IPS DF 19.7 (cell line): Measurements from ENCODE around the gene ZFP36L1.

ENCODE experiments used
- DNase-seq: peaks from one replicate; pipeline ENCODE4 v3.0.0-alpha.2; 2013; ENCODE audit warnings: low read depth, low spot score

ZFP36L1 gene, protein sequence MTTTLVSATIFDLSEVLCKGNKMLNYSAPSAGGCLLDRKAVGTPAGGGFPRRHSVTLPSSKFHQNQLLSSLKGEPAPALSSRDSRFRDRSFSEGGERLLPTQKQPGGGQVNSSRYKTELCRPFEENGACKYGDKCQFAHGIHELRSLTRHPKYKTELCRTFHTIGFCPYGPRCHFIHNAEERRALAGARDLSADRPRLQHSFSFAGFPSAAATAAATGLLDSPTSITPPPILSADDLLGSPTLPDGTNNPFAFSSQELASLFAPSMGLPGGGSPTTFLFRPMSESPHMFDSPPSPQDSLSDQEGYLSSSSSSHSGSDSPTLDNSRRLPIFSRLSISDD

DNA sequence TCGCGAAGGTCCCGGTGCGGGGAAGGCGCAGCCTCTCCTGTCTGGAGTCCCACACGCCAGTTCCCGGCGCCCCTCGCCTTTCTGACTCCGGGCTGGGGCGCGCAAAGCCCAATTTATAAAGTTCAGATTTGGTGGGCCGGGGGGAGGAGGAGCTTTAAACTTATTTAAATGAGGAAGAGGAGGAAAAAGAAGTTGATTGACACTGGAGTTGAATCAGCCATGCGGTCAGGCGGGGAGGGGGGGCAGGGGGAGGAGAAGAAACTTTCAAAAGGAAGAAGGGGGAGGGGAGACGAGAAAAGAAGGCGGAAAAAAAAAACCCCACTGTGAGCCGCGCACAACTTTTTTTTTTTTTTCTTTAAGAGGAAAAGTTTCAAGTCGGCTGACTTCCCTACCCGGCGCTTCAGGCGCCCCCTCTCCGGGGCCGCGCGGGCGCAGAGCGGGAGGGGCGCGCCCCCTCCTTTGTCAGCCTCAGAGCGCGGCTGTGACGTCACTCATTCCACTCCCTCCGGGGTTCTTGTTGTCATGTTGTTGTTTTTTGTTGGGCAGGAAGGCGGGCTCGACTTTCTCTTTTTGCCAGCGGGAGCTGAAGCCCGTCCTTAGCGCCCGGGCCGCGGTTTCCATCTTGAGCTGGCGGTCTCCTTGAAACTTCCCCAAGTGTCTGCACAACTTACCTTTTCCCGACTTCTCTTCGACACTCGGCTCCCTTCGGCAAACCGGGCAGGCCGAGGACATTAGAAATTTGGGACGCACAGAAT lies at the start of gene ZFP36L1:
ZFP36L1 (minus strand) TSS at position 89 of the 755 bp plus-strand sequence. CDS start 129 bp downstream, outside the sequence.
- peak; percentile 91 for DNase-seq

DNA sequence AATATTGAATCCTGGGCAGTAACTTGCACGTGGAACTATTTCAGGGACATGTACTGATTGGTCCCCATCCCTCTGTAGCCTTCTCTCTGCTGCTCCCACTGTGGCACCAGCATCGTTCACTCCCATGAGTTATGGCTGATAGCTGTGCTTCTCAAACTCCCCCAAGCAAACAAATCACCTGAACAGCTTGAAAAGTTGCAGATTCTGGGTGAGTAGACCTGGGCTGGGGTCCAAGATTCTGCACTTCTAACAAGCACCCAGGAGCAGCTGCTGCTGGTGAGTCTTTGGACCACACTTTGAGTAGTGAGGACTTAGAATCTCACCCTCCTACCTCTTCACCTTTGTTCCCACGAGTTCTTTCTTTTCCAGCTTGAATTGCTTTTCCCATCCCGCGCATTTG lies 49.4 kb upstream of the ZFP36L1 start:
- DNase-seq, result no peak

DNA sequence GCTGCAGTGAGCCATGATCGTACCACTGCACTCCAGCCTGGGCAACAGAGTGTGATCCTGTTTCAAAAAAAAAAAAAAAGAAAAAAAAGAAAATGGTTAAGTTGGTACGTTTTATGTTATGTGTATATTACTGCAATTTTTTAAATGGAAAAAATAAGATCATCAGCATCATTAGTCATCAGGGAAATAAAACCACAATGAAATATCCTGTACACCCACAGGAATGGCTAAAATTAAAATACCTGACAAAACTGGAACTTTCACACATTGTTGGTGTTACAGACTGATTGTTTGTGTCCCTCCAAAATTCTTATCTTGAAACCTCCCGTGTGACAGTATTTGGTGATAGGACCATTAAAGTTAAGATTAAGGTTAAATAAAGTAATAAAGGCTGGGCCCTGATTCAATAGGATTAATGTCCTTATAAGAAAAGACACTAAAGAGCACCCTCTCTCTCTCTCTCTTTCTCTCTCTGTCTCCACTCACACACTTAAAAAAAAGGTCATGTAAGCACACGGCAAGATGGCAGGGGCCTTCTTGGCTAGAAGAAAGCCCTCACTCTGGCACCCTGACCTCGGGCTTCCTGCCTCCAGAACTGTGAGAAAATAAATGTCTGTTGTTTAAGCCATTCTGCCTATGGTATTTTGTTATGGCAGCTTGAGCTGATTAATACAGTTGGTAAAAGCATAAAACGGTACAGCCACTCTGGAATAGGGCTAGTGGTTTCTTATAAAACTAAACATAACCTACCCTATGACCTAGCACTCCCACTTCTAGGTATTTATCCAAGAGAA lies 48.3 kb upstream of the ZFP36L1 start:
- no peak for DNase-seq

DNA sequence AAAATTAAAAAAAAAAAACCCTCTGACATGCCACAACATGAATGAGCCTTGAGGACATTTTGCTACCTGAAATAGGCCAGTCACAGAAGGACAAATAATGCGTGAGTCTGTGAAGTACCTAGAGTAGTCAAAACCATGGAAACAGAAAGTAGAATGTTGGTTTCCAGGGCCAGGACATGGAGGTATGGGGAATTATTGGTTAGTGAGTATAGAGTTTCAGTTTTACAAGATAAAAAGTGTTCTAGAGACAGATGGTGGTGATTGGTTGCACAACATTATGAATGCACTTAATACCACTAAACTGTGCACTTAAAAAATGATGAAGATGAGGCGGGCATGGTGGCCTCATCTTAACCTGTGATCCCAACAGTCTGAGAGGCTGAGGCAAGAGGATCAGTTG lies 47.6 kb upstream of the ZFP36L1 start:
- DNase-seq, result no peak

DNA sequence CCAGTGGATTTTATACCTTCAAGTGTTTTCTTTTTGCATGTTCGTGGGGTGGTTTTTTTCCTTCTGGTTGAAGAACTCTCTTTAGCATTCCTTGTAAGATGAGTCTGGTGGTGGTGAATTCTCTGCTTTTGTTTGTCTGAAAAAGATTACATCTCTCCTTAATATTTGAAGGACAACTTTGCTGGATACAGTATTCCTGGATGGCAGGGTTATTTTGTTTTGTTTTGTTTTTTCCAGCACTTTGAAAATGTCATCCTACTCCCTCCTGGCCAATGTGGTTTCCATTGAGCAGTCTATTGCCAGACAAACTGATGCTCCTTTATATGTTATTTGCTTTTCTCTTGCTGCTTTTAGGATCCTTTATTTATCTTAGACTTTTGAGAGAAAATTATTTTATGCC lies 43.2 kb upstream of the ZFP36L1 start:
- no peak for DNase-seq

DNA sequence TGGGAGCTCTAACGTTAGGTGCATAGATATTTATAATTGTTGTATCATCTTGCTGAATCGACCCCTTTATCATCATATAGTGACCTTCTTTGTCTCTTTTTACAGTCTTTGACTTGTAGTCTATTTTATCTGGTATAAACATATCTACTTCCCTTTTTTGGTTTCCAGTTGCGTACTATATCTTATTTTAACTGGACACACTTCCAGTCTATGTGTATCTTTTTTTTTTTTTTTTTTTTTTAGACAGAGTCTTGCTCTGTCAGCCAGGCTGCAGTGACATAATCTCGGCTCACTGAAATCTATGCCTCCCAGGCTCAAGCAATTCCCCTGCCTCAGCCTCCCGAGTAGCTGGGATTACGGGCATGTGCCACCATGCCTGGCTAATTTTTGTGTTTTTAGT lies 41.9 kb upstream of the ZFP36L1 start:
- DNase-seq, result no peak

DNA sequence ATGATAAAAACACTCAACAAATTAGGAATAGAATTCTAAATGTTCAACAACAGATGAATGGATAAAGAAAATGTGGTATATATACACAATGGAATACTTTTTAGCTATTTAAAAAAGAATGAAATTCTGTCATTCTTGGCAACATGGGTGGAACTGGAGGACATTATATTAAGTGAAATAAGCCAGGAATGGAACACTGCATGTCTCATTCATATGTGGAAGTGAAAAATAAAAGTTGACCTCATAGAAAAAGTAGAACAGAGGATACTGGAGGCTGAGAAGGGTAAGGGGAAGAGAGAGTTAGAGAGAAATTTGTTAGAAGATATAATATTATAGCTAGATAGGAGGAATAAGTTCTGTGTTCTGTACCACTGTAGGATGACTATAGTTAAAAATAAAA lies 35.8 kb upstream of the ZFP36L1 start:
- no peak for DNase-seq

DNA sequence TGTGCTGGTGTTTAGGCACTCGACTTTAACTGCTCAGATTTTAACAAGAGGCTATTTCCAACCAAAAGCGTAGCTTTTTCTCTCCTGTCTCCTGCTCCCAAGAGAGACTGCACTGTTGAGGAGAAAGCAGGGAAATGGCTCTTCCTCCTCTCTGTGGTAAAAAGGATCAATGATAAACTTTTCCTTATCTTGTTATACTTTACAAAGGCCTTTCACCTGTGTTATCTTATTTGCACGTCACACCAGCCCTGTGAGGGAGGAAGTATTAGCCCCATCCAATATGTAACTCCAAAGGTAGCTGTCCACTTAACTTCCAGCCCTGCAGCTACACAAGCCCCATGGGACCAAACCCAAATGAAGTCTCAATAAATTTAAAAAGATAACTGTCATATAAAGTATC lies 32.9 kb upstream of the ZFP36L1 start:
- DNase-seq, result no peak

DNA sequence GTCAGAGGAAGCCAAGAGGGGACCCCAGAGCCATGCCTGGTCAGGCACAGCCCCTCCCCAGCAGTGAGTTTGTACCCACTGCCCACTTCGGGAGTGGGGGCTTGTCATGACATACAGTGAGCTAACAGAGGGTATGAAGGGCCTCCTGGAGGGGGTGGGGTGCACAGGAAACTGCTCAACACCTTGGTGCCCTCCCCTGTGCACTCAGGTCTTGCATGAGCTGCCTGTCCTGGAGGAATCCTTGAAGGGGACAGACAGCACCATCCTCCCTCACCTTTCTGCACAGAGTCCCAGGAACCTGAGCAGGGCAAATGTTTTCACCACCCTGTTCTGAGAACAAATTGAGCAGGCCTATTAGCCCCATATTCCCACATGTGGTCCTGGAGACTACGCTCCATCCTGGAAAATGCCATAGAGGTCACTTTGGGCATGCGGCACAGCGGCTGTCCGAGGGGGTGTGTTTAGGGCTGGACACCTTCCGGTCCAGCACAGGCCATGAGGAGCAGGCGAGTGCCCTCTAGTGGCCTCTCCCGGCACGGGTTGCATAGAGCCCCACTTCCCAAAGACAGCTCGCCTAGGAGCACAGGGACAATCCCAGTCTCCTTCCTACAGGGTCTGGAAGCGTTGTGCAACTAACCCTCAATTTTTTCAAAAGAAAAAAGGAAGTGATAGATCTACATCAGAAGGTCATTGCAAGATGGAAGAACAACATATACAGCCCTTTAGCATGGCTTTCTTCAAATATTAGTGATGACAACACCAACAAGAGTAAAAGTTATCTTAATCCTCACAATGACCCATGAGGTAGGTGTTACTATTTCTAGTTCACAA lies 31.9 kb upstream of the ZFP36L1 start:
- DNase-seq, result no peak

DNA sequence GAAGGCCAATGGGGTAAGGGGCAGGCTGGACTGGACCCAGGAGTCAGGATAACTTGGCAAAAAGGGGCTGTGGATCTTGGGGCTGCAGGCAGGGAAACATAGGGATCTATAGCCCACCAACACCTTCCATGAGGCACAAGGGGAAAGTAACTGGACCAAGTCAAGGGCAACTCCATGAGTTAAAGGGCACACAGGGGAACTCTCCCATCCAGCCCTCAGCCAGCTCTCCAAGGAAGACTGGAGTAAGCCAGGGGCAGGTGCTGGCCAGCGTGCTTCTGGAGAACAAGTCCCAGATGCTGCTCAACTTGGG lies 31.3 kb upstream of the ZFP36L1 start:
- no peak for DNase-seq

DNA sequence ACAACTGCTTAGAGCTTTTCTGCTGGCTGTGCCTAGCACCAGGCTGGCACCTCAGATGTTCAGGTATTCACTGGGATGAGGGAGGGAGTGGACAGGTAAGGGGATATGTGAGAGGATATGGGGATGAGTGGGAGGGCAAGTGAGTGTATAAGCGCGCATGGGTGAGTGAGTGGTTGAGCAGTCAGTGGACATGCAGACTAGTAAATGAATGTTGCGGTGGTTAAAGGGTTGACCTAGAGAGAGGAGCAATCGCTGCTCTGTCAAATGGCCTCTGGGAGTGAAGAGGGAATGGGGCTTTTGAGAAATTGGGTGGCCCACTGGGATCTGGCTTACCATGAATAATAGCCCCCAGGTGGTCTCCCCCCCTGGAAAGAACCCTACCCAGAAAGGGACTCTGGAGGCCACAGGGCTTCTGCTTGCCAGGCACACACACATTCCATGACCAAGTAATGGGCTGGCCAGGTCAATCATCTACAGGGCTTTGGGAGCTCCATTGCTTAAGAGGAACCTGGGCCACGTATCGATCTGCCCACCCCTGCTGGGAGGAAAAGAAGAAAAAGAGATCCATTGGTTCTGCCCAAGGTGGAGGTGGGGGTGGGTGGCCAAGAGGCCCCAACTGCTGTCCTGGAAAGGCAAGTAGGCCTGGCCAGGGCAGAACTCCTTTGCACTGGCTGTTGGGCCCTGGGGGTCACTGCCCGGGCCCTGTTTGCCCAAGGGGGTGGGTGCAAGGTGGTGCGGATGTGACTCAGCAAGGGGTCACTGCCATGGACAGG lies 30.8 kb upstream of the ZFP36L1 start:
- no peak for DNase-seq

DNA sequence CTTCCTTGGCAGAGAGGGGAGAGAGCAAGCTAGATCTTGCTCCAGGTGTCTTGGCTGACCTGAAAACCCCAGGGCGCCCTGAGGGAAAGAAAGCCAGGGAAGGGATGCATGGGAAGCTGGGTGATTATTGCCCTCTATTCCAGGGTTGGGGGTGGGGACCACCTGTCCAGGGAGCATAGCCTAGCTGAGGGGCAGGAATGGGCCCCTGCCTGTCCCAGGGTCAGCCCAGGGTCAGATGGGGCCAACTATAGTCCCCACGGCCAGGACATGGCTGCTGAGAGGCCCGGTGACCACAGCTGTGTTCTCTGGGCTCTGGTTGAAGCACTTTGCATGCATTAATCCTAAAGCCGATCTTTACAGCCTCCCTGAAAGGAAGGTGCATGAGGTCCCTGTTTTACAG lies 30.1 kb upstream of the ZFP36L1 start:
- no peak for DNase-seq

DNA sequence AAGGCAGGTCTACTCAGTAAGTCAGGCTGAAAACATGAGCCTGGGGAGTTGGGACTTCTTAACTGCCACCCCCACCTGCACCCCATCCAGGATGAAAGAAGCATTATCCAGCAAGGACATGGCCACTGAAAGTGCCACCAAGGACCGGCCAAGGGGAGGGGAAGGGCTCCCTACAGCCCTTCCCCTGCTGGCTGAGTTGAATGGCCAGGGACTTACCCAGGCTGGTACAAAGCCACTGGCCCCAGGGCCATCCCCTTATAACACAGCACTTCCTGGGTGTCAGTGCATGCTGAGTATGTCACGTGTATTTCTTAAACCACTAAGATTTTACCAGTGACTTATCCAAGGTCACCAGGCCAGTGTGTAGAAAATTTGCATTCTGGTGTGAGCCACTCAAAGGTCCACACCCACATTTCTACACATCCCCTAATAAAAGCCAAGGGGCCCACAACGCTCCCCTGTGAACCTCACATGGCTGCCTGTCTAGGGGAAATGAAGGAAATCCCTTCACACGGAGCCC lies 29.3 kb upstream of the ZFP36L1 start:
- no peak for DNase-seq

DNA sequence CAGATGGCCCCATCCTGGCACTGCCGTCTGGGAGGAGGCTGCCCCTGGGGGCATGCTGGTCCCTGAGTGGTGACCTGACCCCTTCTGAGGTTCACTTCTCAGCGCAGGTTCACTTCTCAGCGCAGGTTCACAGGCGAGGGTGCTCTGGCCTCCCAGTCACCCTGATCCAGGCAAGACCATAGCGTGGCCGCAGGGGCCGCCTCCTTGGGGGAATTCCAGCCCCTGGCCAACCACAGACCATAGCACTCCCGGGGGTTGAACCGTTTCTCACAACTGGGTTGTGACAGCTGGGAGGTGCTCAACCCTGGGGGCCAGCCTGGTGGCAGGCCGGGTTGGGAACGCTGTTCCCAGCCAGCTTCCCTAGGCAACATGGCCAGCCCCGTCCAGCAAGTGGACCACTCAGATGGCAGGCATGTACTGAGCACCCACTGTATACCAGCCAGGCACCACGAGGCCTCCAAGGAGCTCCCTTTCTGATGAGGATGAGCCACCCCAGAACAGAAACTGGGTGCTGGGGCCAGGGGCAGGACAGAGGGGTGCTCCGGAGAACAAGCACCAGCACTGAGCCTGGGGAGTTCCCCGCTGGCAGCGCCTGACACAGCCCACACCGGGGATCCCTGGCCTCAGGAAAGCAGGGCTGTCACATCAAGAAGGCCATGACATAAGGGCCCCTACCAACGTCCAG lies 28.3 kb upstream of the ZFP36L1 start:
- DNase-seq, result no peak

DNA sequence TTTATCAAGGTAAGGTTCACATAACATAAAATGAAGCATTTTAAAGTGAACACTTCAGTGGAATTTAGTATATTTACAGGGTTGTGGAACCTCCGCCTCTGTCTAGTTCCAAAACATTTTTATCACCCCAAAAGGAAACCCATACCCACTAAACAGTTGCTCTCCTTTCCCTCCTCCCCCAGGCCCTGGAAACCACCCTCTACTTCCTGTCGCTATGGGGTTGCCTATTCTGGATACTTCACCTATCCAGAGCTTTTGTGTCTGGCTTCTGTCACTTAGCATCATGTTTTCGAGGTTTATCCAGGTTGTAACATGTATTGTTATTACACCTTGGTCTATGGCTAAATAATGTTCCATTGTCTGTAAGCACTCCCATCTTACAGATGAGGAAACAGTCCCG lies 27.7 kb upstream of the ZFP36L1 start:
- DNase-seq, result no peak

DNA sequence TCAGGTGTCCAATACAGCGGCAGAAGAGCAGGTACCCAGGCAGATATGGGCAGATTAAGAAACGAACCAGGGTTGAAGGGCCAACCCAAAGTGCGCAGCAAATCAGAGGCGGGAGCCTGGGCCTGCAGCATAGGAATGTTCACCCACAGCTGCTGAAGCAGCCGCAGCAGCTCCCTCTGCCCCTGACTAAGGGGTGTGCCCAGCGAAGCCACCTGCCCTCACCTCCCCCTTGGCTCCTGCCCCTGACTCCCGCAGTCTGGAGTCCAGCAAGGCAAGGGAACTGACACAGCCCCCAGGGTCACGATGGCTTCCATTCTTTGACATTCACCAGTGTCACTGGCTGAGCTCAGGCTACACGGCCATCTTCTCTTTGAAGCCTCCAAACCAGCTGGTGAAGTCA lies 27.3 kb upstream of the ZFP36L1 start:
- no peak for DNase-seq

DNA sequence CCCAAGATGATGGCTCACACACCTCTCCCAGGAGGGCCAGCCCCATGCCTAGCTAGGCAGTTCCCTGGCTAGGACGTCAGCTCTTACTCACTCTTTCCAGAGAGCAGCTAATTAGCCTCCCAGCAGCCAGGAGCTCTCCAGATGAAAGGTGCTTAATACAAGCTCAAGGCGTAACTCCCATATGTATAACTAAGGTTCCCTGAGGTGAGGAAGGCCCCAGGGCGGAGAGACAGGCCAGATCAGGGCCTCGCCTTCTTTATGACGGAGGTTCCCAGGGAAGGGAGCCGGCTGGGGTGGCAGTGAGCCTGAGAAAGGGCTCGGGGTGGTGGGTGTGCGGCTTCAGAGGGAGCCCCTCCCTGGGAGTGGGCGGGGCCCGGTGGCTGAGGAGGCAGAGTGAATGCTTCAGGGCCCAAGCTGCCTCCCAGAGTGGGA lies 26.4 kb upstream of the ZFP36L1 start:
- no peak for DNase-seq

DNA sequence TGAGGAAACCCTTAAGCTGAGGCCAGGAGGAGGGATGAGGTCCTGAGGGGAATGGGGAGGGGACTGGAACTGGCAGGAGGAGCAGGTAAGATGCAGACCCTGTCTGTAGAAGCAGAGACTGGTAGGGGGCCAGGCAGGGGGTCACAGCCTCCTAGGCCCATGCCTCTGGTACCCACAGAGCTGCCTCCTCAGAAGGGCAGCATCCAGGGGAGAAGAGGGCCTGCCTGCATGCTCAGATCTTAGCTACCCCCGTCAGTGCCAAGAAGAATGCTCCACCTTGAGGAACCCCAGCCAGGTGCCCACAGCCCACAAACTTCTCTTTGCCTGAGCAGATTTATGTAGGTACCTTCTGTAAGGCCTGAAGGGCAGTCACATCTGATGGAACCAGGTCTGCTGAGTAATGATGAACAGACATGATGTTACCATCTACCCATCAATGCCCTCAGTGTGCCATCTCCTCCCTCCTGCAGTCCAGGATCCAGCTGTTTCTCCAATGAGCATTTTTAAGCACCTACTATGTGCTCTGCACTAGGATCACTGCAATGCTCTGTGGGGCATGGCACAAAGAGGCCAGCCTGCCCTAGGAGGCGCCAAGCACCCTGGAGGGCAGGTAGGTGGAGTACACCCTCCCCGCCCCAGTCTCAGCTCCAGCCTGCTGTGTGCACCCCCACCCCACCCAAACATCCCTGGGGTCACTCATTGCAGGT lies 24.8 kb upstream of the ZFP36L1 start:
- DNase-seq, result no peak

DNA sequence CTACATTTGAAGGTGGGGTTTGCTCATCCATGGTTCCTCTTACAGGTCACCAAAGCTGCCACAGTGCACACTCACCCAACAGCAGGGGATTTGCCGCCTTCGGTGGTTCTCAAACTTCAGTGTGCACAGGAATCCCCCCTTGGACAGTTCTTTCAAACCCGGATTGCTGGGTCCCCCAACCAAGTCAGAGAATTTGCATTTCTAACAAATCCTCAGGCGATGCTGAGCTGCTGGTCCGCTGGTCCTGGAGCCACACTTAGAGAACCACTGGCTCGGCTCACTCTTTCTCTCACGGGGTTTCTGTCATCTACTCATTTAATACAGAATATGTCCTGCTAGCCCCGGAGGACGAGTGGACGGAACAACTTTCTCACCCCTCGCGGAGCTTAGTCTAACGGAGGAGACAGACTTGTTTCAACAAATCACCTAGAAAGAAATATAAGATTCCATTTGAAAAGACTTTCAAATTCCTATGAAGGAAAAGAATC lies 24.1 kb upstream of the ZFP36L1 start:
- DNase-seq, result no peak
